Stimulated activated CD8-positive, alpha-beta memory T cell treated with anti-CD3 and anti-CD28 coated beads, Interleukin-4, amount 100 ng/mL, for 48 hours (primary cell): ENCODE data around the gene ERMP1.
A peak's percentile ranks its signal among the peaks of the same experiment; 100 is the strongest.
"Not testable (repeated sequence)": the region's sequence is repeated elsewhere in the genome, so short reads cannot be mapped to it uniquely, and the experiment has no call there.

Experiments
- DNase-seq: peaks from one replicate; pipeline ENCODE4 v3.0.0-alpha.2; 2020

Gene ERMP1

GRCh38 chr9:5832538-5833529, at the start of gene ERMP1:
Gene ERMP1, minus strand, starts transcription at chr9:5833117. Its CDS starts 90 bp downstream, at chr9:5833027.
- DNase-seq: peak; percentile 94

GRCh38 chr9:5882244-5883012, 49.5 kb upstream of the ERMP1 start:
- DNase-seq: not testable (repeated sequence)

GRCh38 chr9:5879419-5880181, 46.7 kb upstream of the ERMP1 start:
- no peak for DNase-seq

GRCh38 chr9:5876711-5877110, 43.8 kb upstream of the ERMP1 start:
- DNase-seq: no peak

- no peak for DNase-seq
These were observed 43.1 kb upstream of the ERMP1 start for GRCh38 chr9:5876026-5876425.

GRCh38 chr9:5874048-5874447, 41.1 kb upstream of the ERMP1 start:
- DNase-seq: no peak

- DNase-seq: no peak
These were observed 40.5 kb upstream of the ERMP1 start for GRCh38 chr9:5873439-5873838.

- DNase-seq: no peak
These were observed 39.6 kb upstream of the ERMP1 start for GRCh38 chr9:5872511-5872910.

GRCh38 chr9:5871785-5872184, 38.9 kb upstream of the ERMP1 start:
- DNase-seq: no peak

GRCh38 chr9:5870691-5871090, 37.8 kb upstream of the ERMP1 start:
- no peak for DNase-seq

GRCh38 chr9:5870020-5870339, 37.1 kb upstream of the ERMP1 start:
- no peak for DNase-seq

- peak; percentile 59 for DNase-seq
These were observed 36.5 kb upstream of the ERMP1 start for GRCh38 chr9:5869315-5870019.

GRCh38 chr9:5868235-5868634, 35.3 kb upstream of the ERMP1 start:
- no peak for DNase-seq

GRCh38 chr9:5866685-5867084, 33.8 kb upstream of the ERMP1 start:
- DNase-seq: no peak

- DNase-seq: no peak
These were observed 33.4 kb upstream of the ERMP1 start for GRCh38 chr9:5866272-5866671.

- DNase-seq: no peak
These were observed 31.5 kb upstream of the ERMP1 start for GRCh38 chr9:5864446-5864845.

- DNase-seq: no peak
These were observed 30.3 kb upstream of the ERMP1 start for GRCh38 chr9:5863092-5863746.

GRCh38 chr9:5858833-5859232, 25.9 kb upstream of the ERMP1 start:
- no peak for DNase-seq

- no peak for DNase-seq
These were observed 25.0 kb upstream of the ERMP1 start for GRCh38 chr9:5857928-5858327.

- DNase-seq: no peak
These were observed 21.3 kb upstream of the ERMP1 start for GRCh38 chr9:5854063-5854790.

- no peak for DNase-seq
These were observed 20.7 kb upstream of the ERMP1 start for GRCh38 chr9:5853617-5854016.
